ENCODE results near the gene RTN3. TPM values are rescaled to one million over a fixed set of nuclear protein-coding genes. Genes with fewer than 3 reads are reported as not detected.
A peak's percentile ranks its signal among the peaks of the same experiment; 100 is the strongest.
"Not testable (repeated sequence)": the region's sequence is repeated elsewhere in the genome, so short reads cannot be mapped to it uniquely, and the experiment has no call there.

RTN3 gene
- polyA plus RNA-seq, result 100 to 1,000 TPM in 1 of 4 donors, 10 to 100 TPM in 3; 27.3 to 101 (median 69.5) TPM
- long read RNA-seq, donor 1, transcript RTN3-208 (7 exons, 2,532 nt), result major isoform, 77 of 113 reads
- long read RNA-seq, donor 1, partial matches to known transcripts, result 29 of 113 reads
- long read RNA-seq, donor 1, other reads (novel, unspliced or antisense), result 0 of 113 reads
- long read RNA-seq, donor 2, transcript RTN3-208 (7 exons, 2,532 nt), result major isoform, 14 of 15 reads
- long read RNA-seq, donor 2, partial matches to known transcripts, result 0 of 15 reads
- long read RNA-seq, donor 2, other reads (novel, unspliced or antisense), result 0 of 15 reads
- long read RNA-seq, donor 3, transcript RTN3-208 (7 exons, 2,532 nt), result major isoform, 16 of 62 reads
- long read RNA-seq, donor 3, partial matches to known transcripts, result 43 of 62 reads
- long read RNA-seq, donor 3, other reads (novel, unspliced or antisense), result 0 of 62 reads
- long read RNA-seq, donor 4, partial matches to known transcripts, result 0 of 2 reads
- long read RNA-seq, donor 4, other reads (novel, unspliced or antisense), result 0 of 2 reads
- long read RNA-seq, donor 5, transcript RTN3-208 (7 exons, 2,532 nt), result major isoform, 11 of 11 reads
- long read RNA-seq, donor 5, partial matches to known transcripts, result 0 of 11 reads
- long read RNA-seq, donor 5, other reads (novel, unspliced or antisense), result 0 of 11 reads
- long read RNA-seq, donor 6, transcript RTN3-208 (7 exons, 2,532 nt), result major isoform, 30 of 83 reads
- long read RNA-seq, donor 6, partial matches to known transcripts, result 52 of 83 reads
- long read RNA-seq, donor 6, other reads (novel, unspliced or antisense), result 0 of 83 reads
- long read RNA-seq, donor 7, result 0 reads
- long read RNA-seq, donor 8, partial matches to known transcripts, result 0 of 2 reads
- long read RNA-seq, donor 8, other reads (novel, unspliced or antisense), result 0 of 2 reads
- long read RNA-seq, donor 9, transcript RTN3-208 (7 exons, 2,532 nt), result major isoform, 9 of 9 reads
- long read RNA-seq, donor 9, partial matches to known transcripts, result 0 of 9 reads
- long read RNA-seq, donor 9, other reads (novel, unspliced or antisense), result 0 of 9 reads
- long read RNA-seq, donor 10, transcript RTN3-208 (7 exons, 2,532 nt), result major isoform, 84 of 231 reads
- long read RNA-seq, donor 10, partial matches to known transcripts, result 138 of 231 reads
- long read RNA-seq, donor 10, other reads (novel, unspliced or antisense), result 5 of 231 reads

- peak within 1 kb of the TSS; percentile 66 to 88 (median 81) for H3K4me3 ChIP-seq (ENCODE audit: low read depth in 1 of 3, low read length in 3 of 3)
- WGBS, 3 donors, result 0 to 1% (median 0%) methylated on average over 60 to 74 of the region's 74 CpGs
- peaks cover 0 to 4% (median 0%) of the 10 kb centered on the region in 3 donors for H3K4me1 ChIP-seq (ENCODE audit: control insufficient read depth in 3 of 3, insufficient read depth in 2 of 3, low read depth in 1 of 3, low read length in 2 of 3)
- peak within 1 kb of the TSS; percentile 95 to 97 (median 95) for H3K27ac ChIP-seq (ENCODE audit: low read depth in 1 of 3, low read length in 2 of 3)
- FAIRE-seq (no peak), DNase-seq (peak; percentile 98 to 100)
- H3K27me3 ChIP-seq (ENCODE audit: control insufficient read depth in 3 of 3, insufficient read depth in 3 of 3, low read length in 3 of 3), result no peaks in the 10 kb centered on the region
- H3K36me3 ChIP-seq (ENCODE audit: control insufficient read depth in 3 of 3, insufficient read depth in 2 of 3, low read depth in 1 of 3, low read length in 3 of 3), result peaks cover 0 to 4% (median 0%) of the 10 kb centered on the region in 3 donors
- H3K9me3 ChIP-seq (ENCODE audit: control insufficient read depth in 2 of 2, insufficient read depth in 1 of 2, low read depth in 1 of 2, low read length in 1 of 2), result no peaks in the 10 kb centered on the region
Measured at GRCh38 chr11:63681321-63682065, at the start of gene RTN3. TSS of gene RTN3 (plus strand) at chr11:63681500. CDS start at chr11:63681637, 137 bp downstream.

DNA sequence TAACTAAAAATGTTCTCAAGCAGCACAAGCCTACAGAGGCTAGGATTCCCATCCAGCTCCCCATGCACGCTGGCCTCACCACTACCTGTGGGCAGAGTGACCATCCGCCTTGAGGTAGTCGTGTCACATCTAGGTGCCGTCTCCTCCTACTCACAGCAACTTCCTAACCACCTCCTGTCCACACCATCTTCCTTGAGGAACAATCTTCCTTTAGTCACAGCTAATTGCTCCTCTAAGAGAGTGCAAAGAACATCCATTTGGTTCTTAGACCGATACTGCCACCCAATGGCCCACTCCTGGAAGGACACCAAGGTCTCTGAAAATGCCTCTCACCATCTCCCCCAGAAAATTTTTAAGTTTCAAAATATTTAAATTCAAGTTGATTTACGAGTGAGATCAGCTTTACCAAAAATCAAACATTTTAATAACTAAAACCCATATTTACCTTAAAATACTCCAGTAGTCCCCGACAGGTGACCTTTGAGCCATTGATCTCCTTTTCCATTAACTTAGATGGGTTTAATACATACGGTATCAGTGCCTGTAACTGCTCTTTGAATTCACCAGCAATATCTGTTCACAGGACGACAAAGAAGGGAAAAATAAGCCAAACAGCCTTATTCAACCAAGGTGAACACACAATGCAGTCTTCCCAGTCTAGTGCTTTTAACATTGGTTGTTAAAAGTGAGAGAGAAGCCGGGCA is 45.4 kb upstream of the RTN3 start:
- no peak for FAIRE-seq
- H3K27ac ChIP-seq (ENCODE audit: low read depth in 1 of 3, low read length in 2 of 3), result peak overlapping the region in 1 of 3 donors; percentile 20
- peak; percentile 74 to 76 for DNase-seq
- H3K4me1 ChIP-seq (ENCODE audit: control insufficient read depth in 3 of 3, insufficient read depth in 2 of 3, low read depth in 1 of 3, low read length in 2 of 3), result peaks cover 0 to 9% (median 0%) of the 10 kb centered on the region in 3 donors
- no peak overlapping the region for H3K4me3 ChIP-seq (ENCODE audit: low read depth in 1 of 3, low read length in 3 of 3)
- no peaks in the 10 kb centered on the region for H3K27me3 ChIP-seq (ENCODE audit: control insufficient read depth in 3 of 3, insufficient read depth in 3 of 3, low read length in 3 of 3)
- H3K9me3 ChIP-seq (ENCODE audit: control insufficient read depth in 2 of 2, insufficient read depth in 1 of 2, low read depth in 1 of 2, low read length in 1 of 2), result no peaks in the 10 kb centered on the region
- peaks cover 0 to 16% (median 4%) of the 10 kb centered on the region in 3 donors for H3K36me3 ChIP-seq (ENCODE audit: control insufficient read depth in 3 of 3, insufficient read depth in 2 of 3, low read depth in 1 of 3, low read length in 3 of 3)
- 50 to 59% (median 52%) methylated on average over 10 of the region's 10 CpGs for WGBS, 3 donors

DNA sequence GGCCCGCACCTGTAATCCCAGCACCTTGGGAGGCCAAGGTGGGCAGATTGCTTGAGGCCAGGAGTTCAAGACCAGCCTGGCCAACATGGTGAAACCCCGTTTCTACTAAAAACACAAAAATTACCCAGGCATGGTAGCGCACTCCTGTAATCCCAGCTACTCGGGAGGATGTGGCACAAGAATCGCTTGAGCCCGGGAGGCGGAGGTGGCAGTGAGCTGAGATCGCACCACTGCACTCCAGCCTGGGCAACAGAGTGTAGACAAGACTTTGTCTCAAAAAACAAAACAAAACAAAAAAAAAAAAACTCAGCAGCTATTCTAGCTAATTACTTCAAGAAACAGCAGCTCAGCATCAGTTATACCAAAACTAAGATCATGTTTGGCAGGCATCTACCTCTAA is 42.9 kb upstream of the RTN3 start:
- not testable (repeated sequence) for H3K9me3 ChIP-seq (ENCODE audit: control insufficient read depth in 2 of 2, insufficient read depth in 1 of 2, low read depth in 1 of 2, low read length in 1 of 2); H3K4me3 ChIP-seq (ENCODE audit: low read depth in 1 of 3, low read length in 3 of 3); DNase-seq; H3K4me1 ChIP-seq (ENCODE audit: control insufficient read depth in 3 of 3, insufficient read depth in 2 of 3, low read depth in 1 of 3, low read length in 2 of 3); H3K27me3 ChIP-seq (ENCODE audit: control insufficient read depth in 3 of 3, insufficient read depth in 3 of 3, low read length in 3 of 3); FAIRE-seq; H3K27ac ChIP-seq (ENCODE audit: low read depth in 1 of 3, low read length in 2 of 3)
- WGBS, 3 donors, result 96 to 99% (median 97%) methylated on average over 8 of the region's 8 CpGs
- peaks cover 5 to 11% (median 5%) of the 10 kb centered on the region in 3 donors for H3K36me3 ChIP-seq (ENCODE audit: control insufficient read depth in 3 of 3, insufficient read depth in 2 of 3, low read depth in 1 of 3, low read length in 3 of 3)

DNA sequence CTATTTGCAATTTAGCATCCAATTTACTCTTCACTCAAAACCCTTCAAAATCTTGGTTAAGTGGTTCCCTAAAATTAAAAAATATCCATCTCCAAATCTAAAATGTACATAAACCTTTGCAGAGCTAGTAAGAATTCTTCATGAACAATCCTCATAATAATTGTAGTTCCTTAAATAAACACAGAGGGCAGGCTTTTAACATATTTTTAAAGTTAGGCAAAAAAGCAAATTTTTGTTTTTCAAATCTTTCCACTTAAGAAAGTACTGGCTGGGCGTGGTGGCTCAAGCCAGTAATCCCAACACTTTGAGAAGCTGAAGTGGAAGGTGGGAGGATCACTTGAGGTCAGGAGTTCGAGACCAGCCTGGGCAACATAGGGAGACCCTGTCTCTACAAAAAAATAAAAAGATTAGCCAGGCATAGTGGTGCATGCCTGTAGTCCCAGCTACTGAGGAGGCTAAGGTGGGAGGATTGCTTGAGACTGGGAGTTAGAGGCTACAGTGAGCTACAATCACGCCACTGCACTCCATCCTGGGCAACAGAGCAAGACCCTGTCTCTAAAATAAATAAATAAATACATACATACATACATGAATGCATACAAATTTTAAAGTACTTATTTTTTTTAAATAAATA is 42.0 kb upstream of the RTN3 start:
- FAIRE-seq, result no peak
- 67 to 87% (median 83%) methylated on average over 3 of the region's 3 CpGs for WGBS, 3 donors

DNA sequence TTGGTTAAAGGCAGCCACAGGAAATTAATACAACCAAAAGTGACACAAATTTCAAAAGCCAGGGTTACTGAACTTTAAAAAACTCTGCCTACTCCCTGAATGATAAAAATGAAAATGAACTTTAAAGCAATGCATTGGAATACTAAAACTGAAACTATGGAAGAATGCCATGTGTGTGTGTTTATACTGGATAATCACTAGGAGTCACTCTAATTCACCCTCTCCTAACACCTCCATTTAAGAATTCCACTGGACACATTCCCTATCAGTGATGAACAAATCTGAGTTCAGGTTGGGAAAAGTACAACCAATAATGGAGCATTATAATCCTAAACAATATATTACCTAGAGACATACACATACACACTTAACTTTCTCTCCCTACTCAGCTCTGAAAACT is 39.6 kb upstream of the RTN3 start:
- Histone ChIP-seq H3K27ac (ENCODE audit: low read depth in 1 of 3, low read length in 2 of 3) (no peak overlapping the region), H3K4me1 (ENCODE audit: control insufficient read depth in 3 of 3, insufficient read depth in 2 of 3, low read depth in 1 of 3, low read length in 2 of 3) (no peaks in the 10 kb centered on the region), H3K4me3 (ENCODE audit: low read depth in 1 of 3, low read length in 3 of 3) (no peak overlapping the region), H3K9me3 (ENCODE audit: control insufficient read depth in 2 of 2, insufficient read depth in 1 of 2, low read depth in 1 of 2, low read length in 1 of 2) (no peaks in the 10 kb centered on the region), H3K36me3 (ENCODE audit: control insufficient read depth in 3 of 3, insufficient read depth in 2 of 3, low read depth in 1 of 3, low read length in 3 of 3) (peaks cover 9 to 13% (median 12%) of the 10 kb centered on the region in 3 donors), H3K27me3 (ENCODE audit: control insufficient read depth in 3 of 3, insufficient read depth in 3 of 3, low read length in 3 of 3) (no peaks in the 10 kb centered on the region)
- no peak for DNase-seq
- no peak for FAIRE-seq

More for the DNA sequence above, 42.0 kb upstream of the RTN3 start:
- Histone ChIP-seq H3K9me3 (ENCODE audit: control insufficient read depth in 2 of 2, insufficient read depth in 1 of 2, low read depth in 1 of 2, low read length in 1 of 2) (no peaks in the 10 kb centered on the region), H3K4me1 (ENCODE audit: control insufficient read depth in 3 of 3, insufficient read depth in 2 of 3, low read depth in 1 of 3, low read length in 2 of 3) (no peaks in the 10 kb centered on the region), H3K27ac (ENCODE audit: low read depth in 1 of 3, low read length in 2 of 3) (no peak overlapping the region), H3K27me3 (ENCODE audit: control insufficient read depth in 3 of 3, insufficient read depth in 3 of 3, low read length in 3 of 3) (no peaks in the 10 kb centered on the region), H3K36me3 (ENCODE audit: control insufficient read depth in 3 of 3, insufficient read depth in 2 of 3, low read depth in 1 of 3, low read length in 3 of 3) (peaks cover 5 to 8% (median 6%) of the 10 kb centered on the region in 3 donors), H3K4me3 (ENCODE audit: low read depth in 1 of 3, low read length in 3 of 3) (no peak overlapping the region)
- DNase-seq, result no peak

DNA sequence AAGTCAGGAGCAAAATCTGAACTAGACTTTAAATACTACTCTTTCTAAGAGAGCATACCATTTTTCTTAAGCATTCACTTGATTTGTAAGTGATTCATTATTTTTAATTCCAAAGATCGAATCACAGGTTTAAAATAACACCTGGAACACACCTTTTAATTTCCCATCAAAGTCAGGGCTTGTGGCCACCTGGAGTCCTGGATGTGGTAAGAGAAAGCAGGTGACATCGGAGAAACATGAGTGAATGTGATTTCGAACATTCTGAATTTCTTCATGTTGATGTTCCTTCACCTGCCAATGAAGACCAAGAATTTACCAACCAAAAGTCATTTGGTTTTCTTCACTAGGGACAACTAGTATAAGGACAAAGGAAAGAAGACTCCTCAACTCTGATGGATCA is 38.1 kb upstream of the RTN3 start:
- Histone ChIP-seq H3K9me3 (ENCODE audit: control insufficient read depth in 2 of 2, insufficient read depth in 1 of 2, low read depth in 1 of 2, low read length in 1 of 2) (no peaks in the 10 kb centered on the region), H3K4me3 (ENCODE audit: low read depth in 1 of 3, low read length in 3 of 3) (no peak overlapping the region), H3K27ac (ENCODE audit: low read depth in 1 of 3, low read length in 2 of 3) (no peak overlapping the region), H3K36me3 (ENCODE audit: control insufficient read depth in 3 of 3, insufficient read depth in 2 of 3, low read depth in 1 of 3, low read length in 3 of 3) (peaks cover 11 to 13% (median 12%) of the 10 kb centered on the region in 3 donors), H3K27me3 (ENCODE audit: control insufficient read depth in 3 of 3, insufficient read depth in 3 of 3, low read length in 3 of 3) (no peaks in the 10 kb centered on the region), H3K4me1 (ENCODE audit: control insufficient read depth in 3 of 3, insufficient read depth in 2 of 3, low read depth in 1 of 3, low read length in 2 of 3) (no peaks in the 10 kb centered on the region)
- 93 to 96% (median 96%) methylated on average over 3 of the region's 3 CpGs for WGBS, 3 donors
- FAIRE-seq (no peak), DNase-seq (no peak)

GRCh38 chr11:63652671-63653070 is 28.6 kb upstream of the RTN3 start:
- WGBS, 3 donors, result 63 to 73% (median 65%) methylated on average over 3 of the region's 3 CpGs
- Histone ChIP-seq H3K27ac (ENCODE audit: low read depth in 1 of 3, low read length in 2 of 3) (no peak overlapping the region), H3K4me3 (ENCODE audit: low read depth in 1 of 3, low read length in 3 of 3) (no peak overlapping the region), H3K4me1 (ENCODE audit: control insufficient read depth in 3 of 3, insufficient read depth in 2 of 3, low read depth in 1 of 3, low read length in 2 of 3) (no peaks in the 10 kb centered on the region), H3K9me3 (ENCODE audit: control insufficient read depth in 2 of 2, insufficient read depth in 1 of 2, low read depth in 1 of 2, low read length in 1 of 2) (no peaks in the 10 kb centered on the region), H3K36me3 (ENCODE audit: control insufficient read depth in 3 of 3, insufficient read depth in 2 of 3, low read depth in 1 of 3, low read length in 3 of 3) (peaks cover 0 to 18% (median 2%) of the 10 kb centered on the region in 3 donors), H3K27me3 (ENCODE audit: control insufficient read depth in 3 of 3, insufficient read depth in 3 of 3, low read length in 3 of 3) (no peaks in the 10 kb centered on the region)
- FAIRE-seq, result no peak
- no peak for DNase-seq
